ENCODE data around the gene ZNF383.

GRCh38 chr19:37217480-37217774, 587 bp upstream of the ZNF383 start:
- TF ChIP-seq CTCF (IDR thresholded peaks at IDR 0.05): no peak
- no peak for TF ChIP-seq EP300 (IDR thresholded peaks at IDR 0.05)
- TF ChIP-seq POLR2A (IDR thresholded peaks at IDR 0.05): no peak

All from tibial nerve (tissue), 4 donors.